MM.1S (cell line): ENCODE results near the gene BCCIP.

Experiments used
- CTCF ChIP-seq: fragments of 300-600 bp; sonication (generic); IDR thresholded peaks from 2 replicates; pipeline ENCODE4 v1.5.1; 2016; ENCODE audit warnings: antibody characterized with exemption, low read length, mixed read lengths
- EZH2phosphoT487 ChIP-seq: fragments of 300-600 bp; sonication (generic); IDR thresholded peaks from 2 replicates; pipeline ENCODE4 v1.6.1; 2018; ENCODE audit warnings: antibody characterized with exemption, low read length

GRCh38 chr10:125797994-125798662 lies 25.2 kb upstream of the BCCIP start:
- TF ChIP-seq CTCF, result no peak
- TF ChIP-seq EZH2phosphoT487, result no peak
